GM12801 (cell line): ENCODE results near the gene GNPTAB.

Experiments
- CTCF ChIP-seq: IDR thresholded peaks from one replicate; pipeline ENCODE4 v1.5.1; 2011; ENCODE audit warnings: control low read depth; ENCODE audit not compliant: insufficient read length; ENCODE audit errors: extremely low read depth

The GNPTAB gene

DNA sequence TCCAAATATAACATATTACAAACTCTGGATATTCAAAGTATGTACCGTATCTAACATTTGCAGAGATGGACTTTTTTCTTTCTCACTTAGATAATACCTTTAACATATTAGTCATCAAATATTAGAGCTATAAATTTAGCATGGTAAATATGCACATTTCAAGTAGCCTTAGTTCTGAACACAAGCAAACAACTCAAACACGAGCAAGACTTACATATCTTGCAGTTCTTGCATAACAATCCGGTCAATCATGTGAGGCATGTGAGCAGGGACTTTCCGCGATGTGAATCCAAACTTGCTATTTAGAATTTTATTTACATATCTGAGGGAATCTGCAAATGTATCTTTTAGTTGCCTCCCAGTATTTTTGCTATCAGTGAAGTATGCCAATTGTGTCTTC is 69.4 kb downstream of the GNPTAB start:
- no peak for TF ChIP-seq CTCF

DNA sequence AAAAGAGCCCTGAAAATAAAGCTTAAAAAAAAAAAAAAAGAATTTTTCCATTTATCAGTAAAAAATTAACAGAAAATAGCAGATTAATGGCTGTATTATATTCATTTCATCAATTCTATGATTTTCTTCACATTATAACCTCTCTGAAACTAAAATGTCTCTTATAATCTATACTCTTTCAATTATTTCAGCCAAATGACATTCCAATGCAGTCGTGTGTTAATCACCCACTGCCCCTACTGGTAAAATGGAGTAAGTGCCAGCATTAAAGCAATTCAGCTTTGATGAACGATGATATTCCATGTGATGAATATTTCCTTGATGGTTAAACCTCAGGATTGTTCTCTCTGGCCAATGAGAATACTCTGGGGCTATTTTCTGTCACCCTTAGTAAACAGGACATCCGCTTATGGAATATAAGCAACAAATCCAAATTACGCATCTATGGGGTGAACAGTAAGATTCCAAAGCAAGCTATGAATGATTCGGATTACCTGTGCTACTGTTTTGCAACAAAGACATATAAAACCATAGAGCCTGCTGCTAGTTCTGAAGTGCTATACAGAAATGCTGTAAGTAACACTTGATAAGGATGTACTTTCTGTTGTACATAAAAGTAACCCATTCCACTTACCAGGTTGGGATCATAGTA is 71.2 kb downstream of the GNPTAB start:
- peak; percentile 23 for TF ChIP-seq CTCF

DNA sequence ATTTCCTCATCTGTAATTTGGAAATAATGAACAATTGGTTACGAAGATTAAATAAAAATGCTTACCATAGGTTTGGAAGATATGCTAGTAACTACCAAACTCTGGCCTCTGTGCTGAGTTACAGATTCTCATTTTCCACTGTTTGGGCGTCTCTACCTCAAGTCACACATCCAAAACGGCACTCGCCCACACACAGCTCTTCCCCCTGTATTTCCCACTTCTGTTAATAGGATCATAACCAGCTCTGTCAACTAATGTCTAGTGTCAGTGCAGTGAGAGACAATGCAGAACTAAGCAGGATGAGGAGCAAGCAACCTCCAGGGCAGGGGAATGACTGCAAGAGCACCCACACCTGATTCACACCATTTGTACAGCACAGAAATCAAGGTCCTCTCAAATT is 80.6 kb downstream of the GNPTAB start:
- no peak for TF ChIP-seq CTCF

- no peak for TF ChIP-seq CTCF
These were observed 81.1 kb downstream of the GNPTAB start for GRCh38 chr12:101749657-101750056.

DNA sequence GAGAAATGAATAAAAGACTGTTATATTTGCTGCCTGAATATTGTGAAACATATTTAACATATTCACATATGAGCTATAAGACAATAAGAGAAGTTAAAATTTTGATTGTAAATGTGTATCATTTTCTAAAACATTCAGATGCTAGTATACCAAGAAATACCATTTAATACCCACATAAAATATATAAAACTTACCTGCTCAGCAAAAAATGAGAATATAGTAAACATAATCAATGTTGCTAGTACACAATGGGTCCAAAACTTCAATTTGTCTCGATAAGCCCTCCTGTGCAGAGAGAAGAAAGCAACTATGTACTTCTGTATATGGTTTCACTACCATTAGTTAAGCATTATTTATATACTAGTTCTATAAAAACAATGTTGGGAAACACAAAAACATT is 81.9 kb downstream of the GNPTAB start:
- no peak for TF ChIP-seq CTCF

GRCh38 chr12:101747697-101748096 is 83.1 kb downstream of the GNPTAB start:
- TF ChIP-seq CTCF, result no peak

DNA sequence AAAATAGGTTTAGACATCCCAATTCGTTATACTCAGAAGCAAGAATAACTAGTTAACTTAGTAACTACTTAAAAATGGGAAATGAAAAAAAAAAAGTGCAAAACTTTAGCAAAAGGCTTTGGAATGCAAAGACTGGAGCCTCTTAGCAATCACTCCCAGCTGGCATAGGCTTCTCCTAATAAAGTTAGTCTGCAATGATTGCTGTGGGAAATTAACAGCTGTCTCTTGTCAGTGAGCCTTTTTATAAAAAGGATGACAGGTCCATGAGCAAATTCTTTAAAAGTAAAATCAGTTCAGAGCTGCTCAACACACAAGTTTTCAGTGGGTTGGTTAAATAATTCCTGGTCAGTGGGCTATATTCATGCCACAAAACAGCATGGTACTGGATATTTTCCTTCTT is 84.1 kb downstream of the GNPTAB start:
- no peak for TF ChIP-seq CTCF
